ENCODE measurements around the gene SYNPR.

SYNPR gene

DNA sequence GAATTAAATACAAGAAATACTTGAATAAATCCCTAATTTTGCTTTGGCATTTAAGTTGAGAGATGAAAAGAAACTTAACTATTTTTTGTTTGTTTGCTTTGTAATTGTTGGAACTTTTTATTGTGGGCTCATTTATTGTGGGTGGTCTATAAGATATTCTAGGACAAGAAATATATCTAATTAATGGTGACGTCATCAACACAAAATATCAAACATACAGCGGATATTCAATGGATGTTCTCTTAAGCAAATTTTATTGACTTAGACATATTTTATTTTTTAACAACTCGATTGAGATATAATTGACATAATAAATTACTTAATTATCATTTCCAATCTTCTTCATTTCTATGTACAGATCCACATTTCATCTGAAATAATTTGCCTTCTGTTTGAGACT lies 30.0 kb downstream of the SYNPR start:
- DNase-seq (ENCODE audit: low read depth) = no peak

DNA sequence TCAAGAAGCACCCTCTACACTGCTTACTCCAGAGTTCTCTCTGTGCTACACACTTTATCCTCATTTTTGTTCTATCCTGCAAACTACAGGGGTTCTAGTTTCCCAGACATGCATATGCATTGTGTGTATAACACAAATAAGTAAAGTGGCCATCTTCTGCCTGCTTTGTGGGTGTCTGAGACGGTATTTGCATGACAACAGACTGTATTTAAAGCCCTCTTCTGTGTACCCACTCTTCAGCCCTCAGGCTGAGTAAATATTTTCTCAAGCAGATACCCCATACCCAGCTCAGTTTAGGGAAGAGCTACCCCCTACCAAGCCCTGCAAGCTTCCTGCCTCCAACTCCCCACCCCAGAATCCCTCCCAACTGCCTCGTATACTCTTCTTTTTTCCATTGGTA lies 31.7 kb downstream of the SYNPR start:
- DNase-seq (ENCODE audit: low read depth) = no peak

DNA sequence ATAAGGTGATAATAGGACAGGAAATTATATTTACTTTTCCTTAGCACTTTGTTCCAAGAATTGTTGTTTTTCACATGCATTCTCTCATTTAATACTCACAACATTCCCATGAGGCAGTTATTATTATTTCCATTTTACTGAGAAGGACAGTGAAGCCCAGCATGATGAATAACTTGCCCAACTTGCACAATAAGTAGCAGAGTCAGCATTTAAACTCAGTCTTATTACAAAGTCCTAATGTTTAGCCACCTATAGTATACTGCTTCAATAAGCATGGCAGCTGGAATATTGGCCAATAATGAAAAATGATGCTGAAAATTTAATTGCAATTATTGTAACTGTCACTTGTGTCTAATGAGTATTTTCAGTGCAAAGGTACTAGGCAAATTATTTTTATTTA lies 45.7 kb downstream of the SYNPR start:
- DNase-seq (ENCODE audit: low read depth) = no peak

DNA sequence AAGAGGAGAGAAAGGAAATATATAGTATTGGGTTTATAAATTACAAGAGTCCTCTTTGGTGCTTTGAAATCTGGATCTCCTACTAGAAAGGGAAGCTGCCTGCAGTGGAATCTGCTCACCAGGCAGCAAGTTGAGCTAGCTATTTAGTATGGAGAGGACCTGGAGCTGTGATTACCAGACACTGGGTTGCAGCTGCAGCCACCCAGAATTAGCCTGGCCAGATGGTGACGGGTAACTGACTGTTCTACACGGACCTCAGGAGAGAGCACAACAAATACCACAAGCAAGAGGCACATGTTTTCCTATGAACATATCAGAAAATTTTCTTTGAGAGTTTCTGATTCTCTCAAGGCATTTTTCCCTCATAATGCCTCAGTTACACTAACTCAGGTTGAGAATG lies 46.5 kb downstream of the SYNPR start:
- DNase-seq (ENCODE audit: low read depth) = no peak

DNA sequence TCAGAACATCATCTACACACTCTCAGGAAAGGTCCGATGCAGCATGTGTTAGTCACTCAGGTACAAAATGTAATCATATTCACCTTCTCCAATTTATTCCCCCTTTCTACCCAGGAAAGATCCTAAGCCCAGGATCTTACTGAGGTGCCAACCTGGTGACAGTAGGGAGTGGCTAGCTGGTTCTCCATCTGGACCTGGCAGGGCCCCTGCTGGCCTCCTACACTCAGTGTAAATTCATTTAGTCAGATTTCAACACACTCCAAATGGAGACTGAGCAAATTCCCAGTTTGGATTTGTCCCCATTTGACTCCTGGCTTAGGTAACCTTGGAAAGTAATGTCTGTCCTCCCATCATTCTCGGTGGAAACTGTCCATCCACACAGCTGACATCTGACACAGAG lies 47.3 kb downstream of the SYNPR start:
- DNase-seq (ENCODE audit: low read depth) = no peak

DNA sequence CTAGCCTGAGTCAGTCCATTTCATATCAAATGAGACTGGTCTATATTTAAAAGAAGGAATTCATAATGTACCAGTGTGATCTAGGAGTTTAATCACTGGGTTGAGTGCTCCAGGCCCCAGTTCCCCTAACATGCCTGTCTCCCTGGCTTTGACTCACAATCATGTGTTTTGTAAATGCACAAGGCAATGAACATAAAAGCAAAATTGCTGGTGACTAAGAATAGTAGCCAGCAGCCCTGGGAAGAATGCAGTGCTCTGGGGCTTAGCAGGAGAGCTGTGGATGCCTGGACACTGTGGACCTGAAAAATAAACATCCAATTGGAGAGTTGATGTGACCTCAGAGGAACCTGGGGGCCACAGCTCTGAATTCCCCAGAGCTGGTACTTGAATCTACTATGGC lies 50.3 kb downstream of the SYNPR start:
- no peak for DNase-seq (ENCODE audit: low read depth)

DNA sequence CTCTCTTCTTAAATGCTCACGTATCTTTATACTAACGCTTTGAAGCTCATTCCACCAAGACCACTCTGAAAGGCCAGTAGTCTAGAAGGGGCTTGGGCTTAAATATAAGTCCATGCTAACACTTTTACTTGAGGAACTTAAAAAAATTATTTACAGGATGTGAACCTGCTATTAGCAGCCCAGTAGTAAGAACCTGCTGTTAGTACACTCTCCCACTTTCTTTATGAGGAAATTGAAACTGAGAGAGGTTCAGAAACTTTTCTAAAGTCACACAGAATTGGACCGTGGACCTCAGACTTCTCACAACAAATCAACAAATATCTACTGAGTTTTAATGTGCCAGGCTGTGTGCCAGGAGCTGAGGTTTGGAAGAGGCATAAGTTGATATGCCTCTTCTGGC lies 53.4 kb downstream of the SYNPR start:
- DNase-seq (ENCODE audit: low read depth) = no peak

DNA sequence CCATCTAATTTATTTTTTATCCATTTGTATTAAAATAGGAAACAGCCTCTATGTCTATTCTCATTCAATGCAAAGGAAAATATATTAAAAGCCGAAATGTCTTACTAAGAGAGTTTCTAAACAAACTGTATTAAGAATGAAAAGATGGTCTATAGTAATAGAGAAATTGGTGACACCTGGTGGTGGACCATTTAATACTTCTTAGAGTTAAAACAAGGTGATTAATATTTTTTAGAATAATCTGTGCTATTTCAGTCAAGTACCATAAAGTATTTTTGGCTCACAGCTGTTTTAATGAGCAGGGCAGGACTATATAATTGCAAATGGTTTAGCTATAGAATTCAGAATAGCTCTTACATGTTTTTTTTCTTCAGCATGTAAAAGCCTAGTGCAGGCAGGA lies 55.7 kb downstream of the SYNPR start:
- DNase-seq (ENCODE audit: low read depth) = no peak

DNA sequence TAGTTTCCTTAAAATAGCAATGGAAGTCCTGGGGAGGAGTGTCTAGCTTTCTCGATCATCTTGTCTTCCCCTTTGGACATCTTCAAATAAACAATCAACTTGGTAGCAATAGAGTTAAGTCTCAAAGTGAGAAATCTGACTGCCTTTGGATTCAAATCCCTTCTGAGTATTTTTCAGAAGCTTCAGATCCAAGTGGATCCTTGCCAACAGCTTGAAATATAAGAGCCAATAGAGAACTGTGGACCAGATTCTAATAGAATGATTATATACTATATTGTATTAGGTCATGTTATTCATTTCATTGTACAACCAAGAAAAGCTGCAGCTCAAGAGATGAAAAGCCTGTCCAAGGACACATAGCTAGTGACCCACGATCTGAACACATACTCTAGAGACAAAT lies 60.2 kb downstream of the SYNPR start:
- DNase-seq (ENCODE audit: low read depth) = no peak

DNA sequence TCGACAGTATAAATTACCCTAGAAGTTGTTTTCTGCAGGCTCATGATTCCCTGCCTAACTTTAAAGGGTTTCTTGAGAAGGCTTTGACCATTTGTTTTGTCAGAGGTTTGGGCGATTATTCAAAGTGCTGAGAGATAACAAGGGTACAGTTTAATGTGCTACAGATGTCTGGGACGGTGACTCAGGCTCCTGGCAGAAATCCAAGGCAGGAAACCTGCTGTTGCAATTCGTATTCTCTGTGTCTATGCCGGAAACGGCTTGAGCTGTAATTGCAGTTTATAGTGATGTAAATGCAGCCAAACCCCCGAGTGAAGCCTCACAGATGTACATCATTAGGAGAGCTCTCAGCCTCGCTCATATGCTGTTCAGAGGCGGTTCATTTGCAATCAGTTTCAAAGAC lies 65.6 kb downstream of the SYNPR start:
- no peak for DNase-seq (ENCODE audit: low read depth)

DNA sequence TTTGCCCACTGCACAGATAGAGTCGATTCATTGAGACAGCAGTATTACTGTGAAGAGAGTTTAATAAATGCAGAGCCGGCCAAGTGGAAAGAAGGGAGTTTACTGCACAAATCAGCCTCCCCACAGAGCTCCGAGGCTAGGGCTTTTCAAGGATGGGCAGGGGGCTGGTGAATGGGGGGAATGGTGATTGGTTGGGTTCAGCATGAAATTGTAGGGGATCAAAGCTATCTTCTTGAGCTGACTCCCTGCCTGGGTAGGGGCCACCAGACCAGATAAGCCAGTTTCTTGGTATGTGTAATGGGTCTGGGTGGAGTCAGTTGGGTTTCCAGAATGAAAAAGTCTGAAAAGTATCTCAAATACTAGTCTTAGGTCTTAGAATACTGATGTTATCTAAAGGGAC lies 66.6 kb downstream of the SYNPR start:
- no peak for DNase-seq (ENCODE audit: low read depth)

DNA sequence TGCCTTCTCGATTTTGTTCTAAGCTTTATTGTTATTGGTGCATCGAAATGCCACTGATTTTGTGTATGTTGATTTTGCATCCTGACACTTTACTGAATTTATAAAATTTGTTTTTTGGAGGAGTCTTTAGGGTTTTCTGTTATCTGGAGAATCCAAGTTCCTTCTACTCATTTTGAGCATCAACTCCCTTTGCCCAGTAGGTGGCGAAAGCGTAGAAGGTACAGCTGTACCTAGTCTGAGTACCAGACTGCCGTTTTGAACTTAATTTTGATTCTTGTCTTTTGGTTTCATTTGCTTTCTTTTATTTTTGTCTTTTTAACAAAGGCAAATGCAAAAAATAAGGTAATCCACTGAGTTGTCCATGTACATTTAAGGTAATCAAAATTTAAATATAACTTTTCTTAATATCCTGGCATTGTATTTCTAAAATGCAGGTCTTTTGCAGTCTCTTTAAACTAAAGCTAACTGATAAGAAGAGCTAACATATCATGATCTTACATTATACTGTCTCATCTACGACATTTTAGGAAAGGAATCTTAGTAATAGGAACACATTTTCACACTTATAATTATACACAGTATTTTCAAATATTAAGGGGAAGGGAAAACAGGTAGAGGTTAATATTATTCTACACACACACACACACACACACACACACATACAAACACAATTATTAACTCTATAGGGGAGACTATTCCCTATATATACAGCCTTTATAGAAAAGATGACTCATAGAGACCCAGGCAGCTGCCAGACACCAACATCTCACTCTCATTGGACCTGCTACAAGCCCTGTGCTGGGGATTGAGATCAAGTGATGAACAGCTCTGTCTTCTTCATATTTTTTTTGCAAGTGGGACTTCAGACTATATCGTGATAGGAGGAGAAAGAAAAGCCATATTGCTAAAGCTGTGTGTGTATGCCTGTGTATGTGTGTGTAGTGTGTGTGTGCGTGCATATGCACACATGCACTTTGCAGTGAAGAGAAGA lies 71.8 kb downstream of the SYNPR start:
- no peak for DNase-seq (ENCODE audit: low read depth)

DNA sequence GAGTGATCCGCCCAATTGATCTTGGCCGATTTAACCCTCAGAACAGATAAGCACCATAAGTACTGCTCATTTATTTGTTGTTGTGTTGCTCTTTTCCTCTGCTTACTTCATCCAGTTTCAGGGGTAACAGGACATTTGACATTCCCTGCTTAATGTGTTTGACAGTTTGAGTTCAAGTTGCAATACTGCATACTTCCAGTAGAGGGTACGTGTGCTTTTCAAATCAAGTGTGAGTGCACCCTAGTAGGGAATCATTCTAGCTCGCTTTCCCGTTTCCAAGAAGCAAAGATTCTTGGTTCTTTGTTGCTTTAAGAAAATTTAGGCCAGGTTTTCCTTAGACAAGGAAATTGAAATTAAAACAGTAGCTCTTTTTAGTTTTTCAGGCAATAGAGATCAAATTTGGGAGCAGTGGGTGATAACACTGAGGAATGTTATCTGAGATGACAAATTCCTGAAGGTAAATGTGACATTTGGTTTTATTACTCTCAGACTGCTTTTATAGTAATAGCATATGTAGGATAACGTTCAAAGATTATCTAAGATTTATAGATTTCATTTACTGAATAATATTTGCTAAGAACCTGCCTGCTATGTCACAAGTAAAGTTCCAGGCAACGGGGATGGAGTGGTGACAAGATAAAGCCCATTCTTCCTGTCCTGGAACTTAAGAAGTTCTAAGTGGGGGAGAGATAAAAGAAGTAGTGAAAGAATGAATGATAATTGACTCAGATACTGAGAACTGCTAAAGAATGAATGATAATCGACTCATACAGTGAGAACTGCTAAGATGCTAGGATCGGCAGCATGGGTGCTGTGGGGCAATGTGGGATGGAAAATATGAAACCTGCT lies 73.3 kb downstream of the SYNPR start:
- DNase-seq (ENCODE audit: low read depth) = no peak

DNA sequence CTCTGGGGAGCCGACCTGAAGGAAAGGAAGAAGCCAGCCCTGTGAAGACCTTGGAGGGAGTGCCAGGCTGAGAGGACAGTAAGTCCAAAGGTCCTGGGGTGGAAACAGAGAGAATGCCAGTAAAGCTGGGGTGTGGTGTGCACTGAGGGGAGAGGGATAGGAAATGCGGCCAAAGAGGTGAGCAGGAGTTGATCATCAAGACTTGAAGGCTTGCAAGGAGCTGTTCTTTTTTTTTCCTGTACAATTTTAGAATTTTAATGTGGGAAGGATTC lies 73.8 kb downstream of the SYNPR start:
- DNase-seq (ENCODE audit: low read depth) = no peak

DNA sequence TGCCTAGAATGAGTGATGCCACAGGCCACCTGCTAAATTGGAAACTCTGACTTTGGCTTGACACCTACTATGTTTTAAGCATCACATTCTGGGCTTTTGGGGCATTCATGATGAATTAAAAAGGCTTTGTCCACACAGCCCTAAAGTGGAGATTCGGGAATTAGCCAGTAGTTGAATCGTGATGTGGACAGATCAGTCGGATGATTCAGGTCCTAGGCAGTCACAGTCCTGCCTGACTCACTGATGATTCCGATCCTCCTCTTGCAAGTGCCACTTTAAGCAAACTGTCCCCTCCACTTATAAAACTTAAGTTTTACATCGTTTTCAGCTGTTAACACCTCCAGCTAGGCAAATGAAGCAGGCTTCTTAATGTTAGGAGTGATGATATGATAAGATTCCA lies 75.3 kb downstream of the SYNPR start:
- no peak for DNase-seq (ENCODE audit: low read depth)

DNA sequence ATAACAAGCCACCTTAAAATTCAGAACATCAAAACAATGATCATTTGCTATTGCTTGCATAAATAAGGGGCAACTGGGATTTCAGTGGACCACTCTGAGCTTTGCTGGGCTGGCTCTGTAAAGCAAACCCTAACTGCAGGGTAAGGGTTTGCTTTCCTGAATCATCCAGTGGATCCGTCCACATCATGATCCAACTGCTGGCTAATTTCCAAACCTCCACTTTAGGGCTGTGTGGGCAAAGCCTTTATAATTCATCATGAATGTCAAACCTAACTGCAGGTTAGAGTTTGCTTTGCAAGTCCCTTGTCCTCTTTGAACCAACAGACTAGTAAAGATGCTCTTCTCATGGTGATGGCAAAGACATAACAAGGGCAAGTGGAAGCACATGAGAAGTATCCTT lies 76.1 kb downstream of the SYNPR start:
- no peak for DNase-seq (ENCODE audit: low read depth)

DNA sequence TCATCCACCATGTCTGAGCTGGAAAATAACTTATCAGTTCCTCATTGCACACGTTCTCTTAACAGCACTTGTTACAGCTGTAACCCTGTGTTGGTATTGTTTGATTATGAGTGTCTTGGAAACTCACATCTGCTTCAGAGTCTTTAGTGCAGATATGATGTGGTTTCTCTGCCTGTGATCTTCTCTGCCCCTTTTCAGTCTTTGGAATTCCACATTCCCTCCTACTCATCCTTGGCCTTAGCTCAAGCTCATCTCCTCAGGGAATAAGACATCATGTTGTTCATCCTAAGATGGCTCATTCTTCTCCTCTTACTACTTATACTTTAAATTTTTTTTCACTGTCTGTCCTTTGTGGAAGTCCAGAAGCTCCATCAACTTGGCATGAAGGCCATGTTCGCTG lies 77.7 kb downstream of the SYNPR start:
- DNase-seq (ENCODE audit: low read depth) = no peak

DNA sequence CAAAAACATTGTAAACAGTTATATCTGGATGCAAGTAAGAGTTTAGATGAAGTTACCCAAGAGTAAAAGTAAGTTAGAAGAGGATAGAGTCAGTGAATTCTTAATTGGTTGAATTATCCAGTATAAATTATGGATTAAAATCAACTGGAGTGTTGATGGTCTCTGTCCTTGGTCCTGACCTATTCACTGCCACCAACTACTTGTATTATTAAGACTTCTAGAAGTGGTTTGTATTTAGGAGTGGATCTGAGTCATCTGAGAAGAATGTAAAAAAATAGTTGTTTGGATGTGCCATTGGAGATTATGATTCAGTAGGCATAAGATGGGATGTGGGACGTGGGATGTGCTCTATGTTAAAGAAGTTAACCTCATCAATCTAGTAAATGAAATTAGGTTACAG lies 86.4 kb downstream of the SYNPR start:
- DNase-seq (ENCODE audit: low read depth) = no peak

DNA sequence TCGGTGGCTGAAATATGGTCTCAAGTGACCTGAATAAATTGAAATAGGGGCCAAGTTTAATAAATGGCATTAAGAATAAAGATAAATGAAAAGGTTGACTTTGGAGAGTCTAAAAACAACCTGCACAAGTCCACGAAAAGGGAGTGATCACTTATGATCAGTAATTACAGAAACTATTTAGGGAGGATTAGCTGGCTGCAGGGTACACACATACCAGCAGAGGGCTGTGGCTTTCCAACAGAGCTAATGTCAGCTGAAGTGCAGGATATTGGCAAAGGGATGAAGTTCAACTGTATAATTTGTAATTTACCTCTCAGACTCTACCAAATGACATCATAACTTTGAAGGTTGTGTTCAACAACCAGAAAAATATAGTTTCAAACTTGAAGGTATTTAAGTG lies 86.8 kb downstream of the SYNPR start:
- DNase-seq (ENCODE audit: low read depth) = no peak

DNA sequence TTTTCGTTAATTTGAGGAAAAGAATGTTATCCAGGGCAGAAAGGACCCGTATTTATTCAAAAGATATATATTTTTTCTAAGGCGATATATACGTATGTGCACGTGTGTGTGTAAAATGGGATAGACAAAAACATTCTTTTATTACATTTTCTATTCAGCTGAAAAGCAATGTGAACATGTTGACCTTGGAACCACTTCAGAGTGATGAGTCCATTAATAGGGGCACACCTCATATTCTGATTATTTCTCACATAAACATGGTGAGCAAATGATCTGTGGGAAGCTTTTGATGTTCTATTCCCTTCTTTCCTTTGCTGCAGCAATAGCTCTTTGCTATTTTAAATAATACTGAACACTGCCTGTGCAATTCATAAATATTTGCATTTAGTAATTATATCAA lies 87.6 kb downstream of the SYNPR start:
- no peak for DNase-seq (ENCODE audit: low read depth)

DNA sequence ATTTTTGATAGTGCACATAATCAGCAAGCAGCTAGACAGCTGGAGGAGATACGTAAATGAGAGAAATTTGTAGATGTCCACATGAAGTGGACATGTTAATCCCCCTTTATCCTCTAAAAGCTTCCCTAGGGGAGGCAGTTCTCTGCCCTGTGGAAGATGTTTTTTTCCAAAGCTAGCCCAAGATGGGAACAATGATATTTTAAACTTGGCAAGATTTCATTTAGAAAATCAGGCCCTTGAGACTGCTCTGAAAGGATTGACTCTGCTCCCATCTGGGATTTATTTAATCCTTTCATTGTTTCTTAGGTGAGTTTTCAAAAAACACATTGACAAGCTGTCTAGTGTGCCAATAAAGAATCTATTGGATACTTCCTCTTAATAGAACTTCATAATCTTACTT lies 92.0 kb downstream of the SYNPR start:
- no peak for DNase-seq (ENCODE audit: low read depth)

DNA sequence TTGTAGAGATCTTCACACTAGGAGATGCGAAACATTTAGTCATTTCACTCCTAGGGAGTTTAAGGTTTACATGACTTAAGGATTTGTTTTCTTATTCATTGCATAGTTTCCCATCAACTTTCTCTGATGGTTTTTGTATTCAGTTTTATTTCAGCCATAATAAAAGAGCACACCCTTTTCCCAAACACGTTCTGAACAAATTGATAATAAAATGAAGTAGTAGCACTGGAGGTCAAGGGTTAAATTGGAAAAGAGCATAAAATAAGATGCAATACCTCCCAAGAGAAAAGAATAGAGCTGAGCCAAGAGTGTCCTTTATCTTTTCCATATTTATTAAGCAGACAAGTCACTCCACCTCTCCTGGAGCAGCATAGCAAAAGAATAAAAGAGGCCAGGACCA lies 104.9 kb downstream of the SYNPR start:
- no peak for DNase-seq (ENCODE audit: low read depth)

DNA sequence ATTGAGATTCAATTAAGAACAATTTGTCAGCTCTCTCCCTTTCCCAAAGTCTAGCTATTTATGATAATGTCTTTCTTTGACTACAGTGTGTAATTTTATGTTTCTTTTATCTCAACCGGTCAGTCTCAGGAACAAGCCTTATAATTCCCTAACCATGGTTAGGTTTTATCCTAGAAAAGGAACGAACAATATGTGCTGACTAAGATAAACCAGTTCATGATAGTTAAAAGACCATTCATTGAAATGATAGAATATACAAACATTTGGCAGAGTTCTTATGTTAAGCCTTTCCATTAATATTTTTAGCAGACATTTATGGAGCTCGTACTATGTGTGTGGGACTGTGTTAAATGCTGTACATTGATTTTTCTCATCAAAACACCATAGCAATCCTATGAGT lies 106.3 kb downstream of the SYNPR start:
- no peak for DNase-seq (ENCODE audit: low read depth)

DNA sequence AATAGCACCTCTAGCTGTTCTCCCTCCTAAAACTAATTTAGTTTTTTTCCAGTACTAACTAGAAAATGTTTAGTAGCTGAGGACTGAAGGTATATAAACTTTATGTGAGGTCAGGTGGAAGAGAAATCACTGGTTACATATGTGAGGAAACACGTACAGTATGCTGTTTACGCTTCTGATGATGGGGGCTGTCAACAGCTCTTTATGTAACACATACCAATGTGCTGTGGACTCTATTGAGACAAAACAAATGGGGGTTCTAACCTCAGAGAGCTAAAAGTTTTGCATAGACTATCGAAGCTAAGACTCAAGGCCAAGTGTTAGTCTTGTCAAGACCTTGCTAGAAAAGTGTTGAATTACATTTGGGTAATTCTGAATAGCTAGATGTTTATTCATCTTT lies 107.5 kb downstream of the SYNPR start:
- DNase-seq (ENCODE audit: low read depth) = no peak
